ENCODE data around the gene KRIT1. TPM values are rescaled to one million over a fixed set of nuclear protein-coding genes. Genes with fewer than 3 reads are reported as not detected.
A peak's percentile ranks its signal among the peaks of the same experiment; 100 is the strongest.

Gene KRIT1
- total RNA-seq, 4 donors from 2014 or later: 28.7 to 47.6 (median 32.5) TPM

DNA sequence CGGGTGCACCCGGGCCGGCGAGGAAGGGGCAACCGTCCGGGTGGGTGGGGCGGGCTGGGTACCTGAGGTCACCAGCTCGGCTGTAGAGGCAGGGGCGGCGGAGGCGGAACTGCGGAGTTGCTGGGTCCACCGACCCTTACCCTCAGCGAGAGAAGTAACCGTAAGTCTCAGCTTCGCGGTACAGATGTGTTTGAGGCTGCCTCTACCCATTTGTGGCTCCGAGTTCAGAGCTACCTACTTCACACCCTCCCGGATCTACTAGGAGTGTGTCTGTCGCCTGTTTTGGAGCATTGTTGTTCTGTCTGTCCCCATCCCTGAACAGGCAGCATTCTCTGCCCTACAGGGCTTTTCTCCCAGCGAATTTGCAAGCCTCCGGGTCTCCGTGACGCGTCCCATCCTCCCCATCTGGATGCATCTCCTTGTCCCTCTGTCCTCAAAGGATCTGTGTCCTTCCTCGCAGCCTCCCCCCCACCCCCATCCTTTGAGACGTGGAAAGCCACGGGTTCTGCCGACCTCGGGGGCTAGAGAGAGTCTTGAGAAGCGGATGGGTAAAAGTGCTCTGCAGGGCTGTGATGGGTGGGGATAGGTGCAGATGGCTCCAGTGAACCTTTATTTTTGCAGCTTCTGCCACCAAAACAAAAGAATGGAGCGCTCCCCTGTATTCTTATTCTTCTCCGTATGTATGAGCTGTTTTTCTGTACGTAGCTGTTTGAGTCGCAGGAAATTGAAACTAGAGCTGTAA lies 817 bp upstream of the KRIT1 start:
- intact Hi-C loops (cut with DNase I; ENCODE audit: low total_unique reads) (loop anchor here (5.0 to 10.0 kb wide), 3 partner anchors 281 to 984 kb away; partner anchors contain the start of genes AKAP9, FZD1, PEX1 and RBM48), in situ Hi-C loops (cut with MboI; ENCODE audit: low sequenced_read_pairs in 4 of 4) (loop anchor here in 2 of 4 donors (10.0 to 25.0 kb wide), 2 partner anchors 198 to 291 kb away; partner anchors contain the start of genes GATAD1 (in 1 of the 2), PEX1 (in 1 of the 2) and RBM48 (in 1 of the 2))
- peaks cover 31 to 40% of the 10 kb centered on the region in 2 donors for H3K4me1 ChIP-seq

GRCh38 chr7:92244808-92245486 lies 767 bp downstream of the KRIT1 start:
- Histone ChIP-seq H3K27ac (peak overlapping the region; percentile 86 to 98 (median 94)), H3K4me1 (peaks cover 28 to 38% of the 10 kb centered on the region in 2 donors), H3K27me3 (no peaks in the 10 kb centered on the region), H3K4me3 (peak overlapping the region; percentile 81 to 98 (median 84)), H3K9me3 (no peaks in the 10 kb centered on the region), H3K36me3 (peaks cover 0 to 14% of the 10 kb centered on the region in 2 donors)
- in situ Hi-C loops (cut with MboI; ENCODE audit: low sequenced_read_pairs in 4 of 4): loop anchor here in 2 of 4 donors (10.0 to 25.0 kb wide), 2 partner anchors 200 to 292 kb away; partner anchors contain the start of genes GATAD1 (in 1 of the 2), PEX1 (in 1 of the 2) and RBM48 (in 1 of the 2)
- TF ChIP-seq POLR2A (IDR thresholded peaks at IDR 0.05): no peak
- TF ChIP-seq, protein P1, sequence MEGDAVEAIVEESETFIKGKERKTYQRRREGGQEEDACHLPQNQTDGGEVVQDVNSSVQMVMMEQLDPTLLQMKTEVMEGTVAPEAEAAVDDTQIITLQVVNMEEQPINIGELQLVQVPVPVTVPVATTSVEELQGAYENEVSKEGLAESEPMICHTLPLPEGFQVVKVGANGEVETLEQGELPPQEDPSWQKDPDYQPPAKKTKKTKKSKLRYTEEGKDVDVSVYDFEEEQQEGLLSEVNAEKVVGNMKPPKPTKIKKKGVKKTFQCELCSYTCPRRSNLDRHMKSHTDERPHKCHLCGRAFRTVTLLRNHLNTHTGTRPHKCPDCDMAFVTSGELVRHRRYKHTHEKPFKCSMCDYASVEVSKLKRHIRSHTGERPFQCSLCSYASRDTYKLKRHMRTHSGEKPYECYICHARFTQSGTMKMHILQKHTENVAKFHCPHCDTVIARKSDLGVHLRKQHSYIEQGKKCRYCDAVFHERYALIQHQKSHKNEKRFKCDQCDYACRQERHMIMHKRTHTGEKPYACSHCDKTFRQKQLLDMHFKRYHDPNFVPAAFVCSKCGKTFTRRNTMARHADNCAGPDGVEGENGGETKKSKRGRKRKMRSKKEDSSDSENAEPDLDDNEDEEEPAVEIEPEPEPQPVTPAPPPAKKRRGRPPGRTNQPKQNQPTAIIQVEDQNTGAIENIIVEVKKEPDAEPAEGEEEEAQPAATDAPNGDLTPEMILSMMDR (IDR thresholded peaks at IDR 0.05 in 4 of 5, conservative IDR thresholded peaks at IDR 0.05 in 1 of 5): no peak
- intact Hi-C loops (cut with DNase I; ENCODE audit: low total_unique reads): loop anchor here (2.0 to 10.0 kb wide), 5 partner anchors 66 to 983 kb away; partner anchors contain the start of genes AKAP9, FZD1, GATAD1 and LRRD1
- DNase-seq (no peak), ATAC-seq (peak; percentile 16 to 17)

More for the DNA sequence above, 817 bp upstream of the KRIT1 start:
- Histone ChIP-seq H3K27ac (peak overlapping the region; percentile 86 to 98 (median 94)), H3K36me3 (no peaks in the 10 kb centered on the region), H3K27me3 (no peaks in the 10 kb centered on the region), H3K9me3 (no peaks in the 10 kb centered on the region), H3K4me3 (peak overlapping the region; percentile 81 to 98 (median 84))
- DNase-seq (no peak), ATAC-seq (peak; percentile 32 to 37)
- TF ChIP-seq, protein P1 (IDR thresholded peaks at IDR 0.05 in 4 of 5, conservative IDR thresholded peaks at IDR 0.05 in 1 of 5): no peak
- no peak for TF ChIP-seq POLR2A (IDR thresholded peaks at IDR 0.05)

DNA sequence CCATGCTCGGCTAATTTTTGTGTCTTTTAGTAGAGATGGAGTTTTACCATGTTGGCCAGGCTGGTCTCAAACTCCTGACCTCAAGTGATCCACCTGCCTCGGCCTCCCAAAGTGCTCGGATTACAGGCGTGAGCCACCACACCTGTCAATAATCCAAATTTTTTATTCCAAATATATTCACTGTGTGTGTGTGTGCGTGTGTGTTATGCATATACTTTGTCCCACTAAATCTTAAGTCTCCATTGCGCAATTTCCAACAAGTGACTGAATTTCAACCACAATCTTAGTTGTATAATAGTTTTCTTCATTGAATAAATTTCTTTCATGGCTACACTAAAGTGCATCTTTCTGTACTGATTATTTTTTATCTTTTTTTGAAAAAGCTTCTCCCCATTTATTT lies 2.7 kb downstream of the KRIT1 start:
- ATAC-seq (no peak), DNase-seq (no peak)
- Histone ChIP-seq H3K4me1 (peaks cover 24 to 34% of the 10 kb centered on the region in 2 donors), H3K36me3 (peaks cover 0 to 33% of the 10 kb centered on the region in 2 donors), H3K4me3 (no peak overlapping the region), H3K27ac (no peak overlapping the region), H3K9me3 (no peaks in the 10 kb centered on the region), H3K27me3 (no peaks in the 10 kb centered on the region)
- TF ChIP-seq, protein P1 (IDR thresholded peaks at IDR 0.05 in 4 of 5, conservative IDR thresholded peaks at IDR 0.05 in 1 of 5): no peak
- no peak for TF ChIP-seq POLR2A (IDR thresholded peaks at IDR 0.05)
- in situ Hi-C loops (cut with MboI; ENCODE audit: low sequenced_read_pairs in 4 of 4) (loop anchor here in 2 of 4 donors (10.0 to 25.0 kb wide), 2 partner anchors 202 to 294 kb away; partner anchors contain the start of genes GATAD1 (in 1 of the 2), PEX1 (in 1 of the 2) and RBM48 (in 1 of the 2)), intact Hi-C loops (cut with DNase I; ENCODE audit: low total_unique reads) (loop anchor here (10.0 kb wide), 1 partner anchor 298 kb away; the partner anchor contains the start of gene AKAP9)

DNA sequence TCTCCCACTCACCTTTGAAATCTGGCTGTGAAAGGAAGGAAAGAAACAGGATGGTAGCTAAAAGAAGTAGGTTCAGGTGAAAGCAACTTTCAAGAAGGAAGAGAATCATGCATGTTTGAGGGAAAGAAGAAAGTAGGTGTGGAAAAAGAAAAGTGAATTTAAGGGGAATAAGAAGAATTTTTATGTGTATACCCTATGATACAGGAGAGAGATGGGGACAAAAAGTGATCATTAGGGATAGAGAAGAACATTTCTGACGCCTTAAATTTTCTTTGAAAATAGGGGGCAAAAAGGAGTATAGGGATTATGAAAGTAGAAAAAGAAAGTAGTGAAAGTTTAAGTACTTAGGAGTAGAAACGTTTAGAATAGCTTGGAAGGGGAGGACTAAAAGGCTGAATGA lies 15.2 kb downstream of the KRIT1 start:
- ATAC-seq (no peak), DNase-seq (no peak)
- intact Hi-C loops (cut with DNase I; ENCODE audit: low total_unique reads) (no loop called here), in situ Hi-C loops (cut with MboI; ENCODE audit: low sequenced_read_pairs in 4 of 4) (loop anchor here in 1 of 4 donors (25.0 kb wide), 1 partner anchor 307 kb away; the partner anchor contains the start of genes PEX1 and RBM48)
- no peaks in the 10 kb centered on the region for H3K27me3 ChIP-seq
- H3K27ac ChIP-seq: no peak overlapping the region
- no peaks in the 10 kb centered on the region for H3K9me3 ChIP-seq
- no peak overlapping the region for H3K4me3 ChIP-seq
- no peak for TF ChIP-seq POLR2A (IDR thresholded peaks at IDR 0.05)
- TF ChIP-seq, protein P1 (IDR thresholded peaks at IDR 0.05 in 4 of 5, conservative IDR thresholded peaks at IDR 0.05 in 1 of 5): no peak
- peaks cover 2 to 80% of the 10 kb centered on the region in 2 donors for H3K36me3 ChIP-seq
- H3K4me1 ChIP-seq: no peaks in the 10 kb centered on the region
